H9 (cell line): ENCODE data around the gene TMEM151A. TPM values are rescaled to one million over a fixed set of nuclear protein-coding genes. Genes with fewer than 3 reads are reported as not detected.

ENCODE experiments used
- DNase-seq: peaks from one replicate; pipeline ENCODE4 v3.0.0-alpha.2; 2017
- H2AFZ ChIP-seq: one replicate; pipeline ENCODE4 v1.6.1; 2013; ENCODE audit warnings: mild to moderate bottlenecking, low read length, control low read depth, moderate library complexity
- H2AK5ac ChIP-seq: 2 replicates; pipeline ENCODE4 v1.6.1; 2013; ENCODE audit warnings: low read length, control low read depth, mixed read lengths; ENCODE audit not compliant: insufficient read length
- H2BK120ac ChIP-seq: one replicate; pipeline ENCODE4 v1.6.1; 2013; ENCODE audit warnings: low read depth, mild to moderate bottlenecking, low read length, control low read depth, inconsistent platforms; ENCODE audit not compliant: poor library complexity, severe bottlenecking
- H2BK12ac ChIP-seq: 2 replicates; pipeline ENCODE4 v1.6.1; 2013; ENCODE audit warnings: low read length, control low read depth, mixed read lengths, low read depth; ENCODE audit not compliant: insufficient read length
- H2BK15ac ChIP-seq: 2 replicates; pipeline ENCODE4 v1.6.1; 2013; ENCODE audit warnings: low read depth, low read length, control low read depth
- H2BK20ac ChIP-seq: one replicate; pipeline ENCODE4 v1.6.1; 2013; ENCODE audit warnings: low read depth, mild to moderate bottlenecking, low read length, control low read depth, inconsistent platforms; ENCODE audit not compliant: poor library complexity, severe bottlenecking
- H2BK5ac ChIP-seq: 2 replicates; pipeline ENCODE4 v1.6.1; 2013; ENCODE audit warnings: low read length, control low read depth, mixed read lengths; ENCODE audit not compliant: insufficient read length
- H3K14ac ChIP-seq: 2 replicates; pipeline ENCODE4 v1.6.1; 2013; ENCODE audit warnings: low read length, control low read depth; ENCODE audit not compliant: insufficient read depth
- H3K18ac ChIP-seq: 2 replicates; pipeline ENCODE4 v1.6.1; 2013; ENCODE audit warnings: low read depth, mild to moderate bottlenecking, mixed read lengths, low read length, control low read depth; ENCODE audit not compliant: insufficient read length
- H3K23ac ChIP-seq: 2 replicates; pipeline ENCODE4 v1.6.1; 2013; ENCODE audit warnings: low read length, control low read depth, mixed read lengths, low read depth; ENCODE audit not compliant: insufficient read length
- H3K23me2 ChIP-seq: 2 replicates; pipeline ENCODE4 v1.6.1; 2013; ENCODE audit warnings: low read depth, mild to moderate bottlenecking, mixed read lengths, low read length, control low read depth; ENCODE audit not compliant: insufficient read length, poor library complexity, severe bottlenecking
- H3K27ac ChIP-seq: 2 replicates; pipeline ENCODE4 v1.5.1; 2013; ENCODE audit warnings: low read length, control low read depth, mixed read lengths, low read depth; ENCODE audit not compliant: insufficient read length
- H3K27me3 ChIP-seq: 2 replicates; pipeline ENCODE4 v1.6.1; 2013; ENCODE audit warnings: low read length, control low read depth, inconsistent platforms; ENCODE audit not compliant: insufficient read depth
- H3K4ac ChIP-seq: 2 replicates; pipeline ENCODE4 v1.6.1; 2013; ENCODE audit warnings: low read depth, mild to moderate bottlenecking, control low read depth, inconsistent platforms, low read length, moderate library complexity
- H3K4me1 ChIP-seq: 2 replicates; pipeline ENCODE4 v1.6.1; 2013; ENCODE audit warnings: low read length, control low read depth, inconsistent platforms; ENCODE audit not compliant: insufficient read depth
- H3K4me2 ChIP-seq: 2 replicates; pipeline ENCODE4 v1.6.1; 2013; ENCODE audit warnings: low read length, control low read depth, mixed read lengths; ENCODE audit not compliant: insufficient read length, insufficient read depth
- H3K56ac ChIP-seq: 2 replicates; pipeline ENCODE4 v1.6.1; 2013; ENCODE audit warnings: low read depth, mild to moderate bottlenecking, mixed read lengths, low read length, control low read depth; ENCODE audit not compliant: insufficient read length
- H3K79me1 ChIP-seq: 2 replicates; pipeline ENCODE4 v1.6.1; 2013; ENCODE audit warnings: low read depth, mild to moderate bottlenecking, moderate library complexity, low read length, control low read depth, inconsistent platforms; ENCODE audit not compliant: insufficient read depth, poor library complexity, severe bottlenecking
- H3K79me2 ChIP-seq: 2 replicates; pipeline ENCODE4 v1.6.1; 2013; ENCODE audit warnings: low read length, control low read depth, inconsistent platforms; ENCODE audit not compliant: insufficient read depth
- H3K9ac ChIP-seq: 2 replicates; pipeline ENCODE4 v1.6.1; 2013; ENCODE audit warnings: low read length, control low read depth, mixed read lengths; ENCODE audit not compliant: insufficient read length; ENCODE audit errors: extremely low read depth
- H3K9me3 ChIP-seq: one replicate; pipeline ENCODE4 v1.6.1; 2013; ENCODE audit warnings: low read depth, low read length, inconsistent platforms; ENCODE audit not compliant: control insufficient read depth
- H3T11ph ChIP-seq: one replicate; pipeline ENCODE4 v1.6.1; 2013; ENCODE audit warnings: mild to moderate bottlenecking, low read length, control low read depth, inconsistent platforms
- H4K20me1 ChIP-seq: one replicate; pipeline ENCODE4 v1.6.1; 2013; ENCODE audit not compliant: control insufficient read depth, insufficient read length, insufficient read depth
- H4K5ac ChIP-seq: 2 replicates; pipeline ENCODE4 v1.6.1; 2013; ENCODE audit warnings: low read depth, mild to moderate bottlenecking, mixed read lengths, low read length, control low read depth; ENCODE audit not compliant: insufficient read length
- H4K8ac ChIP-seq: replicated peaks from 2 replicates; pipeline ENCODE4 v1.6.1; 2013; ENCODE audit warnings: low read length, control low read depth, mixed read lengths, low read depth; ENCODE audit not compliant: insufficient read length
- H4K91ac ChIP-seq: 2 replicates; pipeline ENCODE4 v1.6.1; 2013; ENCODE audit warnings: low read depth, mild to moderate bottlenecking, moderate library complexity, mixed read lengths, low read length, control low read depth; ENCODE audit not compliant: insufficient read length
- H3K27ac Mint-ChIP-seq, 3 experiments: 2 replicates in 2 of 3; 3 replicates in 1 of 3; pipeline ENCODE4 v1.8.0; 2020 to 2021; ENCODE audit warnings: mixed read lengths in 3 of 3, mild to moderate bottlenecking in 1 of 3, moderate library complexity in 1 of 3
- H3K27me3 Mint-ChIP-seq: 2 replicates; pipeline ENCODE4 v1.8.0; 2021; ENCODE audit warnings: low read depth, mild to moderate bottlenecking, moderate library complexity, mixed read lengths
- H3K36me3 Mint-ChIP-seq, 3 experiments: 2 replicates in 2 of 3; 3 replicates in 1 of 3; pipeline ENCODE4 v1.8.0; 2020 to 2021; ENCODE audit warnings: low read depth in 3 of 3, mixed read lengths in 3 of 3; ENCODE audit not compliant: insufficient read depth in 1 of 3
- H3K4me1 Mint-ChIP-seq, 2 experiments: 2 replicates each; pipeline ENCODE4 v1.8.0; 2020; ENCODE audit warnings: mixed read lengths in 2 of 2
- H3K4me3 Mint-ChIP-seq, 2 experiments: 2 replicates in 1 of 2; 3 replicates in 1 of 2; pipeline ENCODE4 v1.8.0; 2020 to 2021; ENCODE audit warnings: mild to moderate bottlenecking in 2 of 2, mixed read lengths in 2 of 2, moderate library complexity in 1 of 2
- H3K9me3 Mint-ChIP-seq, 2 experiments: 2 replicates in 1 of 2; 3 replicates in 1 of 2; pipeline ENCODE4 v1.8.0; 2020; ENCODE audit warnings: mild to moderate bottlenecking in 2 of 2, mixed read lengths in 2 of 2, moderate library complexity in 1 of 2
- WGBS: extraction: QIAGEN DNeasy Blood & Tissue Kit; methylation state at CpG from one replicate; pipeline ENCODE4 v1.1.7; 2013; ENCODE audit warnings: missing lambda C conversion rate, low lambda C conversion rate, mixed read lengths; ENCODE audit not compliant: insufficient read length; ENCODE audit errors: extremely low coverage; 5-methylcytosine and 5-hydroxymethylcytosine counted together
- total RNA-seq: library from RNA; stranded (reverse); gene quantifications from 2 replicates; pipeline ENCODE4 v1.2.1, GENCODE V29; 2021
- TF ChIP-seq, protein P1 (sequence below): fragments of 200-600 bp; sonication (generic); conservative IDR thresholded peaks from 3 replicates; pipeline ENCODE4 v1.8.0; 2021; ENCODE audit warnings: antibody characterized with exemption, mild to moderate bottlenecking

TMEM151A gene
- total RNA-seq, 1 experiment from 2014 or later, result 1.2 TPM

DNA sequence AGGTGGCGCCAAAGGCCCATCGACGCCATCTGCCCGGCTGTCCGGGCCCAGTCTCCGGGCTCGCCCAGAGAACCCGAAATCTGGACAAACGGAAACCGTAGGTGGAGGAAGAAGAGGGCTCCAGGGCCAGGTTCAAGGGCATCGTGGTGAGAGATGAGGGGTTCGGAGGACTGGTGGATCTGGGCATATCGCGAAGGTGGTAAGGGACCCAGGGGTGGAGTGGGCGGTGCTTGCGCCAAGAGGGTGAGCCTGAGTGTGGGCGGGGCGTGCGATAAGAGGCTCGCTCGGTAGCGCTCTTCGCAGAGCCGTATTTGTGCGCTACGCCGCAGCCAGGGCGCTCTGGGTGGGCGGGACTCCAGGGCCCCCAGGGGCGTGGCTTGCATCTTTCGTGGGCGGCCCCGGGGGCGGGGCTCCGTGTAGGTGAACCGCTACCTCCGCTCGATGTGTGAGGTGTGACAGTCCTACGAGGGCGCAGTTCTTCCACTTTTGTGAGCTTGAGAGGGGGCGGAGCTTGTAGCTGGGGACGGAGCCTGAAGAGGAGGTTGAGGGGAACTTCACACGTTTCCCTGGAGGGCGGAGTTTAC lies 20.4 kb downstream of the TMEM151A start:
- Mint-ChIP-seq H3K4me1 (peaks cover 10 to 20% of the 10 kb centered on the region in 2 experiments), H3K27me3 (peaks cover 24% of the 10 kb centered on the region), H3K36me3 (no peaks in the 10 kb centered on the region; a peak in 1 of 7 replicates), H3K9me3 (no peaks in the 10 kb centered on the region; a peak in 1 of 5 replicates), H3K4me3 (peak overlapping the region; percentile 78 to 86), H3K27ac (peak overlapping the region; percentile 91 to 99 (median 98))
- peak; percentile 92 for DNase-seq
- Histone ChIP-seq H3K9ac (no peak overlapping the region), H2BK120ac (no peak overlapping the region), H2AFZ (no peak overlapping the region), H2AK5ac (no peak overlapping the region), H3T11ph (no peak overlapping the region), H4K20me1 (no peaks in the 10 kb centered on the region), H3K4me1 (no peaks in the 10 kb centered on the region), H3K4me2 (peak overlapping the region; percentile 48), H3K27me3 (no peaks in the 10 kb centered on the region), H2BK15ac (no peak overlapping the region), H2BK20ac (no peak overlapping the region), H3K9me3 (no peaks in the 10 kb centered on the region), H3K79me2 (no peaks in the 10 kb centered on the region), H3K4ac (no peak overlapping the region), H3K18ac (peak overlapping the region; percentile 11), H4K5ac (no peak overlapping the region), H3K79me1 (no peaks in the 10 kb centered on the region), H3K23ac (no peak overlapping the region), H3K27ac (no peak overlapping the region), H2BK12ac (no peak overlapping the region), H3K56ac (no peak overlapping the region), H3K23me2 (peaks cover 12% of the 10 kb centered on the region), H2BK5ac (no peak overlapping the region), H3K14ac (0 out of 2 replicates have a peak overlapping the region, but pooled peaks have one; percentile 55), H4K8ac (no peak overlapping the region), H4K91ac (no peak overlapping the region)
- TF ChIP-seq, protein P1, sequence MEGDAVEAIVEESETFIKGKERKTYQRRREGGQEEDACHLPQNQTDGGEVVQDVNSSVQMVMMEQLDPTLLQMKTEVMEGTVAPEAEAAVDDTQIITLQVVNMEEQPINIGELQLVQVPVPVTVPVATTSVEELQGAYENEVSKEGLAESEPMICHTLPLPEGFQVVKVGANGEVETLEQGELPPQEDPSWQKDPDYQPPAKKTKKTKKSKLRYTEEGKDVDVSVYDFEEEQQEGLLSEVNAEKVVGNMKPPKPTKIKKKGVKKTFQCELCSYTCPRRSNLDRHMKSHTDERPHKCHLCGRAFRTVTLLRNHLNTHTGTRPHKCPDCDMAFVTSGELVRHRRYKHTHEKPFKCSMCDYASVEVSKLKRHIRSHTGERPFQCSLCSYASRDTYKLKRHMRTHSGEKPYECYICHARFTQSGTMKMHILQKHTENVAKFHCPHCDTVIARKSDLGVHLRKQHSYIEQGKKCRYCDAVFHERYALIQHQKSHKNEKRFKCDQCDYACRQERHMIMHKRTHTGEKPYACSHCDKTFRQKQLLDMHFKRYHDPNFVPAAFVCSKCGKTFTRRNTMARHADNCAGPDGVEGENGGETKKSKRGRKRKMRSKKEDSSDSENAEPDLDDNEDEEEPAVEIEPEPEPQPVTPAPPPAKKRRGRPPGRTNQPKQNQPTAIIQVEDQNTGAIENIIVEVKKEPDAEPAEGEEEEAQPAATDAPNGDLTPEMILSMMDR, result peak; percentile 95
- no CpG with 5 or more reads among the region's 44 CpGs for WGBS
